ENCODE results near the gene GNAI2. TPM values are rescaled to one million over a fixed set of nuclear protein-coding genes. Genes with fewer than 3 reads are reported as not detected.

GNAI2 gene
- total RNA-seq, 1 experiment from 2014 or later, result 201 TPM

DNA sequence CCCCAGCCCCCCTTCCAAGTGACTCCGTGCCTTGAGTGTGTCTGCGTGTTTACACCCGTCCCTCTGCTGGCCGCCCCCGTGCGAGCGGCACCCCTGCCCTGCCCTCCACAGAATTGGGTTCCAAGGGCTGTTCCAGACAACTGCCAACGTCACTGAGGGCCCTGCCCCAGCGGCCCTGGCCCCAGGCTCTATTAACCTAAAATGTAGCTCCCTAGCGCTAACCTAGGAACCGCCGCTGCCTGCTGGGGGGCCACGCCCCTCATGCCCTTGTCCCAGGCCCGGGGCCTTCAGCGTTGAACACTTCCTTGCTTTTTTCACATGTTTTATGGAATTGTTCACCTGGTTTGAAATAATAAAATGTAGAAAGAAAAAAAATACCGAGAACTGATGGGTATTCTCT, 23.0 kb downstream of the GNAI2 start:
- Histone ChIP-seq H2AFZ (no peak overlapping the region), H3K4me2 (no peak overlapping the region), H3K36me3 (ENCODE audit: low read depth) (no peaks in the 10 kb centered on the region), H3K9me3 (ENCODE audit: insufficient read depth, low read depth) (no peaks in the 10 kb centered on the region), H3F3A (ENCODE audit: insufficient read depth, low read depth) (peaks cover 6% of the 10 kb centered on the region; the same call in 1 of the 2 replicates), H3K9me2 (ENCODE audit: insufficient read depth) (no peaks in the 10 kb centered on the region), H3K27me3 (ENCODE audit: insufficient read depth, low read depth) (no peaks in the 10 kb centered on the region), H3K4me1 (replicated peaks; ENCODE audit: insufficient read depth) (peaks cover 6% of the 10 kb centered on the region), H3K79me2 (ENCODE audit: low read depth) (no peaks in the 10 kb centered on the region), H3K4me3 (no peak overlapping the region), H3K27ac (no peak overlapping the region), H4K20me1 (ENCODE audit: insufficient read depth) (no peaks in the 10 kb centered on the region)
- TF ChIP-seq, protein P1, sequence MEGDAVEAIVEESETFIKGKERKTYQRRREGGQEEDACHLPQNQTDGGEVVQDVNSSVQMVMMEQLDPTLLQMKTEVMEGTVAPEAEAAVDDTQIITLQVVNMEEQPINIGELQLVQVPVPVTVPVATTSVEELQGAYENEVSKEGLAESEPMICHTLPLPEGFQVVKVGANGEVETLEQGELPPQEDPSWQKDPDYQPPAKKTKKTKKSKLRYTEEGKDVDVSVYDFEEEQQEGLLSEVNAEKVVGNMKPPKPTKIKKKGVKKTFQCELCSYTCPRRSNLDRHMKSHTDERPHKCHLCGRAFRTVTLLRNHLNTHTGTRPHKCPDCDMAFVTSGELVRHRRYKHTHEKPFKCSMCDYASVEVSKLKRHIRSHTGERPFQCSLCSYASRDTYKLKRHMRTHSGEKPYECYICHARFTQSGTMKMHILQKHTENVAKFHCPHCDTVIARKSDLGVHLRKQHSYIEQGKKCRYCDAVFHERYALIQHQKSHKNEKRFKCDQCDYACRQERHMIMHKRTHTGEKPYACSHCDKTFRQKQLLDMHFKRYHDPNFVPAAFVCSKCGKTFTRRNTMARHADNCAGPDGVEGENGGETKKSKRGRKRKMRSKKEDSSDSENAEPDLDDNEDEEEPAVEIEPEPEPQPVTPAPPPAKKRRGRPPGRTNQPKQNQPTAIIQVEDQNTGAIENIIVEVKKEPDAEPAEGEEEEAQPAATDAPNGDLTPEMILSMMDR (conservative IDR thresholded peaks at IDR 0.05), result no peak
- TF ChIP-seq EZH2 (IDR thresholded peaks at IDR 0.05; ENCODE audit: low read depth), result no peak
- no peak for DNase-seq
- intact Hi-C loops (cut with micrococcal nuclease; ENCODE audit: unreplicated experiment), result no loop called here
- ChIA-PET CTCF (interaction anchor here (0.6 to 1.0 kb wide), 3 partner anchors 10 to 31 kb away, joined by 3 to 9 read pairs (median 7); no protein-coding TSS in a partner anchor), POLR2A (ENCODE audit: unreplicated experiment) (no interaction called here)
- BruUV-seq (replicated peaks), result no TSS peak

DNA sequence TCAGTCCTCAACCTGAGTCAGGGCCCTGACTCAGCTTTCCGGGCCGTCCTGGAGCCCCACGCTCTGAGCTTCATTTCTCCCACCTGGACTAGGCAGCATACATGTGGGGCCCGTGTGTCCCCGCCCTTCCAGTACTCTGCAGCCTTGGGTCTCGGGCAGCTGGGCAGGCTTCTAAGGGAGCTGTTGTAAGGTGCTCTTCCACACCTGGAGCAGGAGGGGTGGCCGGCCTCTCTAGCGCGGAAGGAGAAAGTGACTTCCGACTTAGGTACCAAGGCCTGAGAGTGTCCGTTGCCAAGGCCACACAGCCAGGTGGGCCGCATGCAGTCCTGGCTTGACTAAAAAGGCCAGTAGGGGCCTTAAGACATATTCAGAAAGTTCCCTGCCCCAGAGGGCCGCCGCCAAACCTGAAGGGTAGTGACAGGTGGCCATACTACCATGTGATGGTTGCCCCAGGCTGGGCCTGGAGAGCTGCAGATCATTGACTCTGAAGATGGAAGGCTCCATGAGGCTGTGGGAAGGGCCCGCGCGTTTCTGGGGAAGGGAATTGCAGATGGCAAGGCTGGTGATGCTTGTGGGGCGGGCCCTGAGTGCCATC, 23.5 kb downstream of the GNAI2 start:
- H3K4me1 ChIP-seq (replicated peaks; ENCODE audit: insufficient read depth), result peaks cover 12% of the 10 kb centered on the region
- intact Hi-C loops (cut with micrococcal nuclease; ENCODE audit: unreplicated experiment), result loop anchor here (1.0 to 5.0 kb wide), 4 partner anchors 10 to 293 kb away; partner anchors contain the start of gene SEMA3B
- no peaks in the 10 kb centered on the region for H3K9me3 ChIP-seq (ENCODE audit: insufficient read depth, low read depth)
- CTCF ChIA-PET, result interaction anchor here (0.5 to 1.0 kb wide), 3 partner anchors 10 to 13 kb away, joined by 3 to 5 read pairs (median 3); no protein-coding TSS in a partner anchor
- peak overlapping the region; percentile 65 for H3K4me2 ChIP-seq
- POLR2A ChIA-PET (ENCODE audit: unreplicated experiment), result no interaction called here
- no peak overlapping the region for H3K27ac ChIP-seq
- H3K36me3 ChIP-seq (ENCODE audit: low read depth), result no peaks in the 10 kb centered on the region
- BruUV-seq (replicated peaks), result no TSS peak
- H3K9me2 ChIP-seq (ENCODE audit: insufficient read depth), result no peaks in the 10 kb centered on the region
- no peaks in the 10 kb centered on the region for H4K20me1 ChIP-seq (ENCODE audit: insufficient read depth)
- H3K4me3 ChIP-seq, result peak overlapping the region; percentile 60; the same call in 1 of the 2 replicates
- H2AFZ ChIP-seq, result no peak overlapping the region
- no peak for DNase-seq
- no peaks in the 10 kb centered on the region for H3K27me3 ChIP-seq (ENCODE audit: insufficient read depth, low read depth)
- peaks cover 11% of the 10 kb centered on the region; the same call in 1 of the 2 replicates for H3F3A ChIP-seq (ENCODE audit: insufficient read depth, low read depth)
- TF ChIP-seq, protein P1 (conservative IDR thresholded peaks at IDR 0.05), result no peak
- TF ChIP-seq EZH2 (IDR thresholded peaks at IDR 0.05; ENCODE audit: low read depth), result no peak
- no peaks in the 10 kb centered on the region for H3K79me2 ChIP-seq (ENCODE audit: low read depth)

DNA sequence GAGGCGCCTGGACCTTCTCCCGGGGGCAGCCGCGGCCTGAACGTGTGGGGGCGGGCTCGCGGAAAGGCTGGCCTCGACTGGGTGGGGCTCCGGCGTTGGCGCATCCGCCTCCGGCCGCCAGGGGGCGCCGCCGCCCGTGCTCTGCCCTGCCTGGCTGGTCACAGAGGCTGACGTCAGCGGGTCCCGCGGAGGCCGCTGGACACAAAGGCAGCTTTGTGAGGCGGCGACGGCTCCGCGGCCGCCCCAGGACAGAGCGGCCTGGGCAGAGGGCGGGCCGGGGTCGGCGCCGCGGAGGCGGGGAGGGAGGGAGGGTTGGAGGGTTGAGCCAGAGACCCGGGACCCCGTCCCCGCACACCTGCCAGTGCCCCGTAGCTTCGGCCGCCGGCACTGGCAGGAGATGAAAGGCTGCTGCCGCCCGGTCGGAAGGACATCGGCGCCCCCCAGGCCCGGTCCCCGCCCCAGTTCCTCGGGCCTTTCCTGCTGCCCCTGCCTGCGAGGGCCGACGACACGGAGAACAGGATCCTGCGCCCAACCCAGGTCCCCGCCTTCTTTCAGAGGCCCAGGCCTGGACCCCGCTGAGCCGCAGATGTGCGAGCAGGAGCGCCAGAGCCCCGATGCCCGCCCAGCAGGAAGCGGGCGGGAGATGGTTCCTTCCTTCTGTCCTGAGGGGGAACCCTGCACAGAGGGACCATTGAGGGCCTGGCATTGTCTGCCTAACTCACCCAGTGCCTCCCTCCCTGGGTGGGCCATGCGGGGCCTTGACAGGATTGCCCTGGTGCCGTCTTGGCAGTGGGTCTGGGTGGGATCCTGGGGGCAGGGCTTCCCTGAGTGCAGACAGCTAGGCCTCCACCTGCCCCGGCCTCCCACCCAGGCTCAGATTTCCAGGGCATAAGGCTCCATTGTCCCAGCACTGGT, 24.3 kb downstream of the GNAI2 start:
- no TSS peak for BruUV-seq (replicated peaks)
- Histone ChIP-seq H3F3A (ENCODE audit: insufficient read depth, low read depth) (peaks cover 15% of the 10 kb centered on the region; the same call in 1 of the 2 replicates), H3K27me3 (ENCODE audit: insufficient read depth, low read depth) (no peaks in the 10 kb centered on the region), H4K20me1 (ENCODE audit: insufficient read depth) (no peaks in the 10 kb centered on the region), H3K4me3 (peak overlapping the region; percentile 60), H3K9me2 (ENCODE audit: insufficient read depth) (no peaks in the 10 kb centered on the region), H2AFZ (peak overlapping the region; percentile 68; the same call in 1 of the 2 replicates), H3K36me3 (ENCODE audit: low read depth) (no peaks in the 10 kb centered on the region), H3K9me3 (ENCODE audit: insufficient read depth, low read depth) (no peaks in the 10 kb centered on the region), H3K79me2 (ENCODE audit: low read depth) (no peaks in the 10 kb centered on the region), H3K4me1 (replicated peaks; ENCODE audit: insufficient read depth) (peaks cover 19% of the 10 kb centered on the region), H3K4me2 (peak overlapping the region; percentile 65), H3K27ac (no peak overlapping the region)
- intact Hi-C loops (cut with micrococcal nuclease; ENCODE audit: unreplicated experiment), result loop anchor here (1.0 to 5.0 kb wide), 4 partner anchors 9 to 292 kb away; partner anchors contain the start of gene SEMA3B
- CTCF ChIA-PET, result interaction anchor here (0.6 to 1.0 kb wide), 4 partner anchors 10 to 136 kb away, joined by 3 to 5 read pairs (median 4); no protein-coding TSS in a partner anchor
- TF ChIP-seq, protein P1 (conservative IDR thresholded peaks at IDR 0.05), result peak; percentile 82
- TF ChIP-seq EZH2 (IDR thresholded peaks at IDR 0.05; ENCODE audit: low read depth), result no peak
- POLR2A ChIA-PET (ENCODE audit: unreplicated experiment), result no interaction called here
- DNase-seq, result peak; percentile 73 to 94

All from PC-9 (cell line).